ENCODE results near the gene IGF1R. TPM values are rescaled to one million over a fixed set of nuclear protein-coding genes. Genes with fewer than 3 reads are reported as not detected.

Gene IGF1R
- total and polyA plus RNA-seq, 7 donors = 1.2 to 130 (median 39.6) TPM

GRCh38 chr15:98735304-98735703, 87.0 kb downstream of the IGF1R start:
- intact Hi-C loops (cut with DNase I) = no loop called here
- H3K27me3 ChIP-seq = no peaks in the 10 kb centered on the region
- no peak for DNase-seq
- H3K27ac ChIP-seq = peak overlapping the region in 2 of 4 donors; percentile 55 to 59
- TF ChIP-seq POLR2A (IDR thresholded peaks at IDR 0.05) = no peak
- TF ChIP-seq POLR2AphosphoS5 (IDR thresholded peaks at IDR 0.05) = no peak
- no peak for TF ChIP-seq CTCF (IDR thresholded peaks at IDR 0.05)
- TF ChIP-seq EP300 (IDR thresholded peaks at IDR 0.05) = no peak
- H3K4me3 ChIP-seq = no peak overlapping the region
- no peaks in the 10 kb centered on the region for H3K9me3 ChIP-seq
- WGBS, 2 donors = 92 to 95% methylated on average over 4 of the region's 4 CpGs
- no peaks in the 10 kb centered on the region for H3K36me3 ChIP-seq
- H3K4me1 ChIP-seq = peaks cover 0 to 91% (median 76%) of the 10 kb centered on the region in 4 donors

- peak overlapping the region in 2 of 4 donors; percentile 55 to 59 for H3K27ac ChIP-seq
- H3K9me3 ChIP-seq = no peaks in the 10 kb centered on the region
- no peak overlapping the region for H3K4me3 ChIP-seq
- TF ChIP-seq POLR2AphosphoS5 (IDR thresholded peaks at IDR 0.05) = no peak
- DNase-seq = no peak
- no peaks in the 10 kb centered on the region for H3K27me3 ChIP-seq
- 17 to 55% methylated on average over 4 of the region's 4 CpGs for WGBS, 2 donors
- peaks cover 0 to 88% (median 75%) of the 10 kb centered on the region in 4 donors for H3K4me1 ChIP-seq
- intact Hi-C loops (cut with DNase I) = no loop called here
- H3K36me3 ChIP-seq = no peaks in the 10 kb centered on the region
These were observed 87.7 kb downstream of the IGF1R start for GRCh38 chr15:98735895-98736617.

GRCh38 chr15:98737159-98737558, 88.8 kb downstream of the IGF1R start:
- 89 to 90% methylated on average over 6 of the region's 6 CpGs for WGBS, 2 donors
- no peaks in the 10 kb centered on the region for H3K27me3 ChIP-seq
- H3K9me3 ChIP-seq = no peaks in the 10 kb centered on the region
- intact Hi-C loops (cut with DNase I) = no loop called here
- DNase-seq = no peak
- H3K27ac ChIP-seq = no peak overlapping the region
- no peaks in the 10 kb centered on the region for H3K36me3 ChIP-seq
- H3K4me1 ChIP-seq = peaks cover 0 to 87% (median 72%) of the 10 kb centered on the region in 4 donors
- H3K4me3 ChIP-seq = no peak overlapping the region
- TF ChIP-seq POLR2AphosphoS5 (IDR thresholded peaks at IDR 0.05) (no peak), EP300 (IDR thresholded peaks at IDR 0.05) (no peak), POLR2A (IDR thresholded peaks at IDR 0.05) (no peak), CTCF (IDR thresholded peaks at IDR 0.05) (no peak)

GRCh38 chr15:98737721-98738120, 89.4 kb downstream of the IGF1R start:
- H3K4me3 ChIP-seq = no peak overlapping the region
- 90 to 91% methylated on average over 7 of the region's 7 CpGs for WGBS, 2 donors
- H3K36me3 ChIP-seq = no peaks in the 10 kb centered on the region
- H3K4me1 ChIP-seq = peaks cover 0 to 81% (median 70%) of the 10 kb centered on the region in 4 donors
- DNase-seq = no peak
- TF ChIP-seq POLR2A (IDR thresholded peaks at IDR 0.05) = no peak
- no peak for TF ChIP-seq EP300 (IDR thresholded peaks at IDR 0.05)
- TF ChIP-seq CTCF (IDR thresholded peaks at IDR 0.05) = no peak
- TF ChIP-seq POLR2AphosphoS5 (IDR thresholded peaks at IDR 0.05) = no peak
- intact Hi-C loops (cut with DNase I) = no loop called here
- no peaks in the 10 kb centered on the region for H3K27me3 ChIP-seq
- no peaks in the 10 kb centered on the region for H3K9me3 ChIP-seq
- H3K27ac ChIP-seq = no peak overlapping the region

- Histone ChIP-seq H3K27ac (no peak overlapping the region), H3K27me3 (no peaks in the 10 kb centered on the region), H3K4me1 (peaks cover 0 to 77% (median 64%) of the 10 kb centered on the region in 4 donors), H3K4me3 (no peak overlapping the region), H3K36me3 (no peaks in the 10 kb centered on the region), H3K9me3 (no peaks in the 10 kb centered on the region)
- 75 to 83% methylated on average over 9 of the region's 9 CpGs for WGBS, 2 donors
- intact Hi-C loops (cut with DNase I) = no loop called here
- TF ChIP-seq POLR2AphosphoS5 (IDR thresholded peaks at IDR 0.05) (no peak), POLR2A (IDR thresholded peaks at IDR 0.05) (no peak), EP300 (IDR thresholded peaks at IDR 0.05) (no peak), CTCF (IDR thresholded peaks at IDR 0.05) (no peak)
- DNase-seq = no peak
These were observed 90.5 kb downstream of the IGF1R start for GRCh38 chr15:98738689-98739401.
